Stimulated activated naive CD8-positive, alpha-beta T cell treated with anti-CD3 and anti-CD28 coated beads, Interleukin-15, Interleukin-2, amounts not matched to agents 100 U/mL and 50 U/mL, for 24 hours (primary cell): Measurements from ENCODE around the gene SLC51B.
"Not testable (repeated sequence)": the region's sequence is repeated elsewhere in the genome, so short reads cannot be mapped to it uniquely, and the experiment has no call there.

ENCODE experiments used
- ATAC-seq: fragments of 150-1000 bp; cut with Tn5 transposase; one replicate; pipeline ENCODE4 v1.10.0; 2021
- DNase-seq: peaks from one replicate; pipeline ENCODE4 v3.0.0; 2021

The SLC51B gene

GRCh38 chr15:65099801-65100200, 54.6 kb downstream of the SLC51B start:
- ATAC-seq, DNase-seq: not testable (repeated sequence)

GRCh38 chr15:65100442-65100841, 55.3 kb downstream of the SLC51B start:
- no peak for DNase-seq
- ATAC-seq = no peak

GRCh38 chr15:65101411-65101890, 56.3 kb downstream of the SLC51B start:
- ATAC-seq (peak; percentile 6), DNase-seq (peak; percentile 71)

- ATAC-seq = no peak
- no peak for DNase-seq
Measured at GRCh38 chr15:65101891-65102708, 56.9 kb downstream of the SLC51B start.

- ATAC-seq (no peak), DNase-seq (no peak)
Measured at GRCh38 chr15:65102912-65103311, 57.7 kb downstream of the SLC51B start.
